ENCODE measurements around the gene ERGIC3. TPM values are rescaled to one million over a fixed set of nuclear protein-coding genes. Genes with fewer than 3 reads are reported as not detected.

ERGIC3 gene
- polyA plus RNA-seq, 1 of the 3 experiments (the other 2 are of a cell fraction), result 661 TPM

DNA sequence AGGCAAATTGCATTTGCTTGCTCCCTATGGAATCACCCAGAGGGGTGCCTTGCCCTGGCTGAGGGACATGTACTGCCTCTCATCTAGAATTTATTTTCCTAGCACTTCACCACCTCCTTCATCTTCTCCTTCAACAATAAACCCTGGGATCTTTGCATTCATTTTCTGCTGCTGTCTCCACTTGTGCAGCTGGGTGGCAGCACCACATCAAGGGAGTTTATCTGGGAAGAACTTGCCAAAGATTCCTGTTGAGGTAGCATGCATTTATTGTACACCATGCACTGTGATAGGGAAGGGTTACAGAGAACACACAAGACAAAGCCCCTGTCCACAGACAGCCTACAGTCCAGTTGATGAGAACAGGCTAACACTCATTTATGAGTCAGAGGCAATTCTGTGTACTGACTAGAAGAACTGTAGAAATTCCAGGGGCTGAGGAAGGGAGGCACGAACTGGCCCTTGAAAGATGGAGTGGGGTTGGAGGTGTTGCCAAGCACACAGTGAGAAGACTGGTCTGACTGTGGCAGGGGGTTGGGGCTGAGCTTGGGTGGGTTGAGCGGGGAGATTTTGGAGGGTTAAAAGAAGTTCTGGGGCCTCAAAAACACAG lies 30.0 kb upstream of the ERGIC3 start:
- H2AFZ ChIP-seq (ENCODE audit: low read depth), result no peak overlapping the region
- peaks cover 10% of the 10 kb centered on the region for H3F3A ChIP-seq (replicated peaks; ENCODE audit: insufficient read depth)
- H4K20me1 ChIP-seq (ENCODE audit: insufficient read depth), result no peaks in the 10 kb centered on the region
- no peak overlapping the region for H3K27ac ChIP-seq (ENCODE audit: low read depth in 2 of 2, low read length in 1 of 2)
- H3K27me3 ChIP-seq (ENCODE audit: insufficient read depth), result no peaks in the 10 kb centered on the region
- 100% methylated on average over 2 of the region's 2 CpGs for WGBS (ENCODE audit: low lambda C conversion rate)
- H3K9ac ChIP-seq, result no peak overlapping the region
- peaks cover 4 to 13% of the 10 kb centered on the region in 2 experiments; a peak in 3 of 4 replicates for H3K4me1 ChIP-seq (ENCODE audit: control insufficient read depth in 1 of 2, insufficient read depth in 2 of 2, low read depth in 1 of 2, low read length in 1 of 2)
- no peaks in the 10 kb centered on the region for H3K9me3 ChIP-seq
- TF ChIP-seq GABPA (IDR thresholded peaks at IDR 0.05; ENCODE audit: low read depth) (no peak), SMC3 (IDR thresholded peaks at IDR 0.05; ENCODE audit: low read depth, low read length) (peak; percentile 53), FOXM1 (IDR thresholded peaks at IDR 0.05; ENCODE audit: low read depth) (no peak), EZH2phosphoT487 (IDR thresholded peaks at IDR 0.05; ENCODE audit: borderline replicate concordance, low read depth) (no peak), RAD21 (IDR thresholded peaks at IDR 0.05; ENCODE audit: low read length) (peak; percentile 81), GATA2 (CRISPR knock-in tag; IDR thresholded peaks at IDR 0.05) (no peak), MXI1 (IDR thresholded peaks at IDR 0.05; ENCODE audit: low read depth, low read length) (no peak), TCF12 (IDR thresholded peaks at IDR 0.05) (no peak), RXRA (IDR thresholded peaks at IDR 0.05; ENCODE audit: borderline replicate concordance, low read depth) (no peak)
- TF ChIP-seq, protein P1, sequence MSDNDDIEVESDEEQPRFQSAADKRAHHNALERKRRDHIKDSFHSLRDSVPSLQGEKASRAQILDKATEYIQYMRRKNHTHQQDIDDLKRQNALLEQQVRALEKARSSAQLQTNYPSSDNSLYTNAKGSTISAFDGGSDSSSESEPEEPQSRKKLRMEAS (IDR thresholded peaks at IDR 0.05; ENCODE audit: low read depth), result no peak
- TF ChIP-seq, protein P2, sequence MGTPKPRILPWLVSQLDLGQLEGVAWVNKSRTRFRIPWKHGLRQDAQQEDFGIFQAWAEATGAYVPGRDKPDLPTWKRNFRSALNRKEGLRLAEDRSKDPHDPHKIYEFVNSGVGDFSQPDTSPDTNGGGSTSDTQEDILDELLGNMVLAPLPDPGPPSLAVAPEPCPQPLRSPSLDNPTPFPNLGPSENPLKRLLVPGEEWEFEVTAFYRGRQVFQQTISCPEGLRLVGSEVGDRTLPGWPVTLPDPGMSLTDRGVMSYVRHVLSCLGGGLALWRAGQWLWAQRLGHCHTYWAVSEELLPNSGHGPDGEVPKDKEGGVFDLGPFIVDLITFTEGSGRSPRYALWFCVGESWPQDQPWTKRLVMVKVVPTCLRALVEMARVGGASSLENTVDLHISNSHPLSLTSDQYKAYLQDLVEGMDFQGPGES (IDR thresholded peaks at IDR 0.05; ENCODE audit: low read depth, low read length), result no peak
- TF ChIP-seq, protein P3, sequence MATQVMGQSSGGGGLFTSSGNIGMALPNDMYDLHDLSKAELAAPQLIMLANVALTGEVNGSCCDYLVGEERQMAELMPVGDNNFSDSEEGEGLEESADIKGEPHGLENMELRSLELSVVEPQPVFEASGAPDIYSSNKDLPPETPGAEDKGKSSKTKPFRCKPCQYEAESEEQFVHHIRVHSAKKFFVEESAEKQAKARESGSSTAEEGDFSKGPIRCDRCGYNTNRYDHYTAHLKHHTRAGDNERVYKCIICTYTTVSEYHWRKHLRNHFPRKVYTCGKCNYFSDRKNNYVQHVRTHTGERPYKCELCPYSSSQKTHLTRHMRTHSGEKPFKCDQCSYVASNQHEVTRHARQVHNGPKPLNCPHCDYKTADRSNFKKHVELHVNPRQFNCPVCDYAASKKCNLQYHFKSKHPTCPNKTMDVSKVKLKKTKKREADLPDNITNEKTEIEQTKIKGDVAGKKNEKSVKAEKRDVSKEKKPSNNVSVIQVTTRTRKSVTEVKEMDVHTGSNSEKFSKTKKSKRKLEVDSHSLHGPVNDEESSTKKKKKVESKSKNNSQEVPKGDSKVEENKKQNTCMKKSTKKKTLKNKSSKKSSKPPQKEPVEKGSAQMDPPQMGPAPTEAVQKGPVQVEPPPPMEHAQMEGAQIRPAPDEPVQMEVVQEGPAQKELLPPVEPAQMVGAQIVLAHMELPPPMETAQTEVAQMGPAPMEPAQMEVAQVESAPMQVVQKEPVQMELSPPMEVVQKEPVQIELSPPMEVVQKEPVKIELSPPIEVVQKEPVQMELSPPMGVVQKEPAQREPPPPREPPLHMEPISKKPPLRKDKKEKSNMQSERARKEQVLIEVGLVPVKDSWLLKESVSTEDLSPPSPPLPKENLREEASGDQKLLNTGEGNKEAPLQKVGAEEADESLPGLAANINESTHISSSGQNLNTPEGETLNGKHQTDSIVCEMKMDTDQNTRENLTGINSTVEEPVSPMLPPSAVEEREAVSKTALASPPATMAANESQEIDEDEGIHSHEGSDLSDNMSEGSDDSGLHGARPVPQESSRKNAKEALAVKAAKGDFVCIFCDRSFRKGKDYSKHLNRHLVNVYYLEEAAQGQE (IDR thresholded peaks at IDR 0.05; ENCODE audit: low read depth, low read length), result no peak
- TF ChIP-seq, protein P4, sequence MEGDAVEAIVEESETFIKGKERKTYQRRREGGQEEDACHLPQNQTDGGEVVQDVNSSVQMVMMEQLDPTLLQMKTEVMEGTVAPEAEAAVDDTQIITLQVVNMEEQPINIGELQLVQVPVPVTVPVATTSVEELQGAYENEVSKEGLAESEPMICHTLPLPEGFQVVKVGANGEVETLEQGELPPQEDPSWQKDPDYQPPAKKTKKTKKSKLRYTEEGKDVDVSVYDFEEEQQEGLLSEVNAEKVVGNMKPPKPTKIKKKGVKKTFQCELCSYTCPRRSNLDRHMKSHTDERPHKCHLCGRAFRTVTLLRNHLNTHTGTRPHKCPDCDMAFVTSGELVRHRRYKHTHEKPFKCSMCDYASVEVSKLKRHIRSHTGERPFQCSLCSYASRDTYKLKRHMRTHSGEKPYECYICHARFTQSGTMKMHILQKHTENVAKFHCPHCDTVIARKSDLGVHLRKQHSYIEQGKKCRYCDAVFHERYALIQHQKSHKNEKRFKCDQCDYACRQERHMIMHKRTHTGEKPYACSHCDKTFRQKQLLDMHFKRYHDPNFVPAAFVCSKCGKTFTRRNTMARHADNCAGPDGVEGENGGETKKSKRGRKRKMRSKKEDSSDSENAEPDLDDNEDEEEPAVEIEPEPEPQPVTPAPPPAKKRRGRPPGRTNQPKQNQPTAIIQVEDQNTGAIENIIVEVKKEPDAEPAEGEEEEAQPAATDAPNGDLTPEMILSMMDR (IDR thresholded peaks at IDR 0.05), result peak; percentile 68
- TF ChIP-seq, protein P5, sequence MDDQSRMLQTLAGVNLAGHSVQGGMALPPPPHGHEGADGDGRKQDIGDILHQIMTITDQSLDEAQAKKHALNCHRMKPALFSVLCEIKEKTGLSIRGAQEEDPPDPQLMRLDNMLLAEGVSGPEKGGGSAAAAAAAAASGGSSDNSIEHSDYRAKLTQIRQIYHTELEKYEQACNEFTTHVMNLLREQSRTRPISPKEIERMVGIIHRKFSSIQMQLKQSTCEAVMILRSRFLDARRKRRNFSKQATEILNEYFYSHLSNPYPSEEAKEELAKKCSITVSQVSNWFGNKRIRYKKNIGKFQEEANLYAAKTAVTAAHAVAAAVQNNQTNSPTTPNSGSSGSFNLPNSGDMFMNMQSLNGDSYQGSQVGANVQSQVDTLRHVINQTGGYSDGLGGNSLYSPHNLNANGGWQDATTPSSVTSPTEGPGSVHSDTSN (IDR thresholded peaks at IDR 0.05), result no peak
- ChIA-PET POLR2A (no interaction called here), CTCF (interaction anchor here (0.8 to 1.8 kb wide), 6 partner anchors 9 to 191 kb away, joined by 3 to 8 read pairs (median 4); no protein-coding TSS in a partner anchor)
- peak; percentile 48 for DNase-seq
- H3K79me2 ChIP-seq (ENCODE audit: insufficient read depth), result no peaks in the 10 kb centered on the region
- H3K4me3 ChIP-seq (ENCODE audit: low read depth in 2 of 2, low read length in 1 of 2), result no peak overlapping the region
- no peaks in the 10 kb centered on the region for H3K9me2 ChIP-seq
- H3K4me2 ChIP-seq, result no peak overlapping the region
- peaks cover 16 to 44% of the 10 kb centered on the region in 2 experiments for H3K36me3 ChIP-seq (replicated peaks in 1 of 2; ENCODE audit: control insufficient read depth in 1 of 2, insufficient read depth in 2 of 2, low read length in 1 of 2)
